Transverse colon (tissue), 3 donors: Measurements from ENCODE around the gene PKD1.

Experiments
- CTCF ChIP-seq, 5 experiments: fragments of 200-600 bp in 3 of 5; fragments of 450-650 bp in 2 of 5; sonication (generic) in 3 of 5; IDR thresholded peaks; 1 replicate in 2 of 5; 2 replicates in 3 of 5; pipeline ENCODE4 v1.5.1; 2016 to 2017; ENCODE audit warnings: antibody characterized with exemption in 5 of 5, inconsistent platforms in 3 of 5, mild to moderate bottlenecking in 2 of 5, moderate library complexity in 1 of 5
- POLR2A ChIP-seq: fragments of 450-650 bp; IDR thresholded peaks from one replicate; pipeline ENCODE4 v1.6.1; 2016; ENCODE audit warnings: antibody characterized with exemption, mild to moderate bottlenecking, moderate library complexity

GRCh38 chr16:2170080-2170479 is 34.4 kb upstream of the PKD1 start:
- TF ChIP-seq CTCF (IDR thresholded peaks at IDR 0.05) = no peak
- no peak for TF ChIP-seq POLR2A
